HG03045 (cell line): ENCODE measurements around the gene ATG2A.

Source experiments
- ATAC-seq: cut with Tn5 transposase; IDR thresholded peaks from one replicate; pipeline ENCODE4 v1.9.1; 2021; ENCODE audit warnings: mild to moderate bottlenecking, moderate library complexity; ENCODE audit not compliant: unreplicated experiment

ATG2A gene

GRCh38 chr11:64925536-64926436, 8.8 kb upstream of the ATG2A start:
- ATAC-seq = no peak

- ATAC-seq = no peak
These were observed 7.9 kb upstream of the ATG2A start for GRCh38 chr11:64924910-64925284.

GRCh38 chr11:64923944-64924909, 7.2 kb upstream of the ATG2A start, which contains the start of gene PPP2R5B:
PPP2R5B (plus strand) TSS chr11:64924689; CDS start chr11:64925735, 1,046 bp downstream.
- peak; percentile 86 for ATAC-seq

GRCh38 chr11:64923151-64923661, 6.2 kb upstream of the ATG2A start:
- no peak for ATAC-seq

- no peak for ATAC-seq
These were observed 4.4 kb upstream of the ATG2A start for GRCh38 chr11:64921384-64921783.

- no peak for ATAC-seq
These were observed 3.1 kb upstream of the ATG2A start for GRCh38 chr11:64920124-64920523.

- no peak for ATAC-seq
These were observed 2.6 kb upstream of the ATG2A start for GRCh38 chr11:64919627-64920026.

- no peak for ATAC-seq
These were observed 1.0 kb upstream of the ATG2A start for GRCh38 chr11:64918017-64918416.

- no peak for ATAC-seq
These were observed 620 bp upstream of the ATG2A start for GRCh38 chr11:64917663-64917995.

GRCh38 chr11:64916040-64916774, 802 bp downstream of the ATG2A start:
- no peak for ATAC-seq

GRCh38 chr11:64915376-64915887, 1.6 kb downstream of the ATG2A start:
- ATAC-seq = no peak

- no peak for ATAC-seq
These were observed 2.9 kb downstream of the ATG2A start for GRCh38 chr11:64914123-64914522.

GRCh38 chr11:64913171-64913727, 3.8 kb downstream of the ATG2A start:
- no peak for ATAC-seq

- ATAC-seq = no peak
These were observed 5.3 kb downstream of the ATG2A start for GRCh38 chr11:64911689-64912088.

- ATAC-seq = no peak
These were observed 5.9 kb downstream of the ATG2A start for GRCh38 chr11:64911142-64911541.

GRCh38 chr11:64910451-64911093, 6.4 kb downstream of the ATG2A start:
- no peak for ATAC-seq

GRCh38 chr11:64909653-64910343, 7.2 kb downstream of the ATG2A start:
- ATAC-seq = no peak

- ATAC-seq = no peak
These were observed 8.2 kb downstream of the ATG2A start for GRCh38 chr11:64908766-64909165.

- no peak for ATAC-seq
These were observed 10.7 kb downstream of the ATG2A start for GRCh38 chr11:64906314-64906635.
